IMR-90 (cell line): Measurements from ENCODE around the gene SARS2.

Source experiments
- CEBPB ChIP-seq: IDR thresholded peaks from 2 replicates; pipeline ENCODE4 v1.6.1; 2012; ENCODE audit warnings: low read depth, low read length, improper control_type of control experiment
- RAD21 ChIP-seq: IDR thresholded peaks from 2 replicates; pipeline ENCODE4 v1.6.1; 2012; ENCODE audit warnings: low read length, improper control_type of control experiment
- TF ChIP-seq, protein P1 (sequence below): conservative IDR thresholded peaks from 2 replicates; pipeline ENCODE4 v1.5.1; 2012; ENCODE audit warnings: mild to moderate bottlenecking, low read depth, low read length, improper control_type of control experiment

- TF ChIP-seq, protein P1, sequence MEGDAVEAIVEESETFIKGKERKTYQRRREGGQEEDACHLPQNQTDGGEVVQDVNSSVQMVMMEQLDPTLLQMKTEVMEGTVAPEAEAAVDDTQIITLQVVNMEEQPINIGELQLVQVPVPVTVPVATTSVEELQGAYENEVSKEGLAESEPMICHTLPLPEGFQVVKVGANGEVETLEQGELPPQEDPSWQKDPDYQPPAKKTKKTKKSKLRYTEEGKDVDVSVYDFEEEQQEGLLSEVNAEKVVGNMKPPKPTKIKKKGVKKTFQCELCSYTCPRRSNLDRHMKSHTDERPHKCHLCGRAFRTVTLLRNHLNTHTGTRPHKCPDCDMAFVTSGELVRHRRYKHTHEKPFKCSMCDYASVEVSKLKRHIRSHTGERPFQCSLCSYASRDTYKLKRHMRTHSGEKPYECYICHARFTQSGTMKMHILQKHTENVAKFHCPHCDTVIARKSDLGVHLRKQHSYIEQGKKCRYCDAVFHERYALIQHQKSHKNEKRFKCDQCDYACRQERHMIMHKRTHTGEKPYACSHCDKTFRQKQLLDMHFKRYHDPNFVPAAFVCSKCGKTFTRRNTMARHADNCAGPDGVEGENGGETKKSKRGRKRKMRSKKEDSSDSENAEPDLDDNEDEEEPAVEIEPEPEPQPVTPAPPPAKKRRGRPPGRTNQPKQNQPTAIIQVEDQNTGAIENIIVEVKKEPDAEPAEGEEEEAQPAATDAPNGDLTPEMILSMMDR, result no peak
- no peak for TF ChIP-seq RAD21
- no peak for TF ChIP-seq CEBPB
Observed at GRCh38 chr19:38908911-38909310, 21.7 kb downstream of the SARS2 start.
